Measurements from ENCODE around the gene TTC21A.
A peak's percentile ranks its signal among the peaks of the same experiment; 100 is the strongest.

Gene TTC21A

GRCh38 chr3:39173318-39174125 lies 66.0 kb downstream of the TTC21A start:
- FAIRE-seq: no peak
- no peak for DNase-seq (ENCODE audit: insufficient read length, low spot score)

GRCh38 chr3:39176025-39176714 lies 68.7 kb downstream of the TTC21A start:
- DNase-seq (ENCODE audit: insufficient read length, low spot score): no peak
- no peak for FAIRE-seq

- FAIRE-seq (no peak), DNase-seq (ENCODE audit: insufficient read length, low spot score) (peak; percentile 78)
These were observed 70.3 kb downstream of the TTC21A start for GRCh38 chr3:39177708-39178332.

- FAIRE-seq: no peak
- no peak for DNase-seq (ENCODE audit: insufficient read length, low spot score)
These were observed 71.1 kb downstream of the TTC21A start for GRCh38 chr3:39178553-39178952.

GRCh38 chr3:39180183-39180545 lies 72.7 kb downstream of the TTC21A start:
- no peak for DNase-seq (ENCODE audit: insufficient read length, low spot score)
- FAIRE-seq: no peak

- no peak for FAIRE-seq
- peak; percentile 76 for DNase-seq (ENCODE audit: insufficient read length, low spot score)
These were observed 73.3 kb downstream of the TTC21A start for GRCh38 chr3:39180546-39181346.

- no peak for FAIRE-seq
These were observed 74.2 kb downstream of the TTC21A start for GRCh38 chr3:39181408-39182335.

GRCh38 chr3:39183211-39184080 lies 76.0 kb downstream of the TTC21A start:
- DNase-seq (ENCODE audit: insufficient read length, low spot score) (no peak), FAIRE-seq (no peak)

More at GRCh38 chr3:39181408-39182335, 74.2 kb downstream of the TTC21A start:
- DNase-seq (ENCODE audit: insufficient read length, low spot score): no peak

- FAIRE-seq (no peak), DNase-seq (ENCODE audit: insufficient read length, low spot score) (no peak)
These were observed 76.8 kb downstream of the TTC21A start for GRCh38 chr3:39184081-39184967.

- no peak for FAIRE-seq
- DNase-seq (ENCODE audit: insufficient read length, low spot score): no peak
These were observed 77.4 kb downstream of the TTC21A start for GRCh38 chr3:39184968-39185285.

GRCh38 chr3:39185326-39185958 lies 78.0 kb downstream of the TTC21A start:
- FAIRE-seq (no peak), DNase-seq (ENCODE audit: insufficient read length, low spot score) (no peak)

GRCh38 chr3:39185959-39186691 lies 78.6 kb downstream of the TTC21A start:
- FAIRE-seq (no peak), DNase-seq (ENCODE audit: insufficient read length, low spot score) (no peak)

- FAIRE-seq (no peak), DNase-seq (ENCODE audit: insufficient read length, low spot score) (no peak)
These were observed 79.2 kb downstream of the TTC21A start for GRCh38 chr3:39186692-39187151.

- no peak for DNase-seq (ENCODE audit: insufficient read length, low spot score)
- FAIRE-seq: no peak
These were observed 80.1 kb downstream of the TTC21A start for GRCh38 chr3:39187372-39188155.
